ENCODE measurements around the gene NIPAL1.

The NIPAL1 gene

GRCh38 chr4:48027653-48028052 is 11.1 kb downstream of the NIPAL1 start:
- Histone ChIP-seq H3K4me3 (ENCODE audit: low read length) (no peak overlapping the region), H3K9me3 (ENCODE audit: control insufficient read depth, low read length) (no peaks in the 10 kb centered on the region), H3K9ac (ENCODE audit: low read length) (no peak overlapping the region), H3K4me1 (ENCODE audit: control insufficient read depth, insufficient read depth, low read length) (peaks cover 18% of the 10 kb centered on the region), H3K27me3 (replicated peaks; ENCODE audit: control insufficient read depth, insufficient read depth, low read length) (no peaks in the 10 kb centered on the region), H3K36me3 (ENCODE audit: control insufficient read depth, insufficient read depth, low read length, severe bottlenecking) (no peaks in the 10 kb centered on the region)
- DNase-seq (ENCODE audit: low read depth), result no peak

- Histone ChIP-seq H3K36me3 (ENCODE audit: control insufficient read depth, insufficient read depth, low read length, severe bottlenecking) (no peaks in the 10 kb centered on the region), H3K4me1 (ENCODE audit: control insufficient read depth, insufficient read depth, low read length) (peaks cover 24% of the 10 kb centered on the region), H3K4me3 (ENCODE audit: low read length) (no peak overlapping the region), H3K9me3 (ENCODE audit: control insufficient read depth, low read length) (no peaks in the 10 kb centered on the region), H3K27me3 (replicated peaks; ENCODE audit: control insufficient read depth, insufficient read depth, low read length) (no peaks in the 10 kb centered on the region), H3K9ac (ENCODE audit: low read length) (no peak overlapping the region)
- DNase-seq (ENCODE audit: low read depth), result no peak
These were observed 12.1 kb downstream of the NIPAL1 start for GRCh38 chr4:48028696-48029095.

GRCh38 chr4:48030470-48030869 is 13.9 kb downstream of the NIPAL1 start:
- Histone ChIP-seq H3K4me3 (ENCODE audit: low read length) (no peak overlapping the region), H3K36me3 (ENCODE audit: control insufficient read depth, insufficient read depth, low read length, severe bottlenecking) (no peaks in the 10 kb centered on the region), H3K27me3 (replicated peaks; ENCODE audit: control insufficient read depth, insufficient read depth, low read length) (no peaks in the 10 kb centered on the region), H3K9me3 (ENCODE audit: control insufficient read depth, low read length) (no peaks in the 10 kb centered on the region), H3K9ac (ENCODE audit: low read length) (no peak overlapping the region), H3K4me1 (ENCODE audit: control insufficient read depth, insufficient read depth, low read length) (peaks cover 21% of the 10 kb centered on the region)
- peak; percentile 11 for DNase-seq (ENCODE audit: low read depth)

GRCh38 chr4:48031802-48032525 is 15.4 kb downstream of the NIPAL1 start:
- no peaks in the 10 kb centered on the region for H3K36me3 ChIP-seq (ENCODE audit: control insufficient read depth, insufficient read depth, low read length, severe bottlenecking)
- DNase-seq (ENCODE audit: low read depth), result peak; percentile 74
- H3K4me3 ChIP-seq (ENCODE audit: low read length), result peak overlapping the region; percentile 49
- H3K9ac ChIP-seq (ENCODE audit: low read length), result no peak overlapping the region
- H3K4me1 ChIP-seq (ENCODE audit: control insufficient read depth, insufficient read depth, low read length), result peaks cover 21% of the 10 kb centered on the region
- H3K9me3 ChIP-seq (ENCODE audit: control insufficient read depth, low read length), result no peaks in the 10 kb centered on the region
- H3K27me3 ChIP-seq (replicated peaks; ENCODE audit: control insufficient read depth, insufficient read depth, low read length), result no peaks in the 10 kb centered on the region

- Histone ChIP-seq H3K9me3 (ENCODE audit: control insufficient read depth, low read length) (no peaks in the 10 kb centered on the region), H3K36me3 (ENCODE audit: control insufficient read depth, insufficient read depth, low read length, severe bottlenecking) (no peaks in the 10 kb centered on the region), H3K4me3 (ENCODE audit: low read length) (peak overlapping the region; percentile 49), H3K27me3 (replicated peaks; ENCODE audit: control insufficient read depth, insufficient read depth, low read length) (no peaks in the 10 kb centered on the region), H3K4me1 (ENCODE audit: control insufficient read depth, insufficient read depth, low read length) (peaks cover 21% of the 10 kb centered on the region), H3K9ac (ENCODE audit: low read length) (no peak overlapping the region)
- DNase-seq (ENCODE audit: low read depth), result no peak
These were observed 16.1 kb downstream of the NIPAL1 start for GRCh38 chr4:48032721-48033120.

GRCh38 chr4:48033412-48033811 is 16.8 kb downstream of the NIPAL1 start:
- DNase-seq (ENCODE audit: low read depth), result no peak
- Histone ChIP-seq H3K27me3 (replicated peaks; ENCODE audit: control insufficient read depth, insufficient read depth, low read length) (no peaks in the 10 kb centered on the region), H3K9me3 (ENCODE audit: control insufficient read depth, low read length) (no peaks in the 10 kb centered on the region), H3K9ac (ENCODE audit: low read length) (no peak overlapping the region), H3K4me1 (ENCODE audit: control insufficient read depth, insufficient read depth, low read length) (peaks cover 21% of the 10 kb centered on the region), H3K4me3 (ENCODE audit: low read length) (no peak overlapping the region), H3K36me3 (ENCODE audit: control insufficient read depth, insufficient read depth, low read length, severe bottlenecking) (no peaks in the 10 kb centered on the region)

GRCh38 chr4:48033825-48034413 is 17.3 kb downstream of the NIPAL1 start:
- Histone ChIP-seq H3K27me3 (replicated peaks; ENCODE audit: control insufficient read depth, insufficient read depth, low read length) (no peaks in the 10 kb centered on the region), H3K9me3 (ENCODE audit: control insufficient read depth, low read length) (no peaks in the 10 kb centered on the region), H3K4me3 (ENCODE audit: low read length) (no peak overlapping the region), H3K9ac (ENCODE audit: low read length) (no peak overlapping the region), H3K4me1 (ENCODE audit: control insufficient read depth, insufficient read depth, low read length) (peaks cover 21% of the 10 kb centered on the region), H3K36me3 (ENCODE audit: control insufficient read depth, insufficient read depth, low read length, severe bottlenecking) (no peaks in the 10 kb centered on the region)
- DNase-seq (ENCODE audit: low read depth), result peak; percentile 44

GRCh38 chr4:48035952-48036351 is 19.4 kb downstream of the NIPAL1 start:
- DNase-seq (ENCODE audit: low read depth), result no peak
- no peaks in the 10 kb centered on the region for H3K9me3 ChIP-seq (ENCODE audit: control insufficient read depth, low read length)
- H3K27me3 ChIP-seq (replicated peaks; ENCODE audit: control insufficient read depth, insufficient read depth, low read length), result no peaks in the 10 kb centered on the region
- no peaks in the 10 kb centered on the region for H3K36me3 ChIP-seq (ENCODE audit: control insufficient read depth, insufficient read depth, low read length, severe bottlenecking)
- H3K4me3 ChIP-seq (ENCODE audit: low read length), result no peak overlapping the region
- H3K4me1 ChIP-seq (ENCODE audit: control insufficient read depth, insufficient read depth, low read length), result peaks cover 16% of the 10 kb centered on the region
- no peak overlapping the region for H3K9ac ChIP-seq (ENCODE audit: low read length)

GRCh38 chr4:48037117-48037462 is 20.5 kb downstream of the NIPAL1 start:
- Histone ChIP-seq H3K4me1 (ENCODE audit: control insufficient read depth, insufficient read depth, low read length) (peaks cover 11% of the 10 kb centered on the region), H3K9me3 (ENCODE audit: control insufficient read depth, low read length) (no peaks in the 10 kb centered on the region), H3K36me3 (ENCODE audit: control insufficient read depth, insufficient read depth, low read length, severe bottlenecking) (no peaks in the 10 kb centered on the region), H3K4me3 (ENCODE audit: low read length) (no peak overlapping the region), H3K9ac (ENCODE audit: low read length) (no peak overlapping the region), H3K27me3 (replicated peaks; ENCODE audit: control insufficient read depth, insufficient read depth, low read length) (no peaks in the 10 kb centered on the region)
- no peak for DNase-seq (ENCODE audit: low read depth)

GRCh38 chr4:48038666-48039065 is 22.1 kb downstream of the NIPAL1 start:
- no peaks in the 10 kb centered on the region for H3K4me1 ChIP-seq (ENCODE audit: control insufficient read depth, insufficient read depth, low read length)
- H3K27me3 ChIP-seq (replicated peaks; ENCODE audit: control insufficient read depth, insufficient read depth, low read length), result peaks cover 3% of the 10 kb centered on the region
- H3K36me3 ChIP-seq (ENCODE audit: control insufficient read depth, insufficient read depth, low read length, severe bottlenecking), result no peaks in the 10 kb centered on the region
- H3K9me3 ChIP-seq (ENCODE audit: control insufficient read depth, low read length), result no peaks in the 10 kb centered on the region
- no peak overlapping the region for H3K4me3 ChIP-seq (ENCODE audit: low read length)
- no peak overlapping the region for H3K9ac ChIP-seq (ENCODE audit: low read length)
- DNase-seq (ENCODE audit: low read depth), result no peak

- no peaks in the 10 kb centered on the region for H3K4me1 ChIP-seq (ENCODE audit: control insufficient read depth, insufficient read depth, low read length)
- H3K36me3 ChIP-seq (ENCODE audit: control insufficient read depth, insufficient read depth, low read length, severe bottlenecking), result no peaks in the 10 kb centered on the region
- no peak overlapping the region for H3K9ac ChIP-seq (ENCODE audit: low read length)
- DNase-seq (ENCODE audit: low read depth), result no peak
- H3K9me3 ChIP-seq (ENCODE audit: control insufficient read depth, low read length), result no peaks in the 10 kb centered on the region
- no peak overlapping the region for H3K4me3 ChIP-seq (ENCODE audit: low read length)
- H3K27me3 ChIP-seq (replicated peaks; ENCODE audit: control insufficient read depth, insufficient read depth, low read length), result peaks cover 4% of the 10 kb centered on the region
These were observed 23.0 kb downstream of the NIPAL1 start for GRCh38 chr4:48039561-48039960.

Data from adipocyte (in vitro differentiated cells).